Measurements from ENCODE around the gene NCAPG2.
A peak's percentile ranks its signal among the peaks of the same experiment; 100 is the strongest.

The NCAPG2 gene

DNA sequence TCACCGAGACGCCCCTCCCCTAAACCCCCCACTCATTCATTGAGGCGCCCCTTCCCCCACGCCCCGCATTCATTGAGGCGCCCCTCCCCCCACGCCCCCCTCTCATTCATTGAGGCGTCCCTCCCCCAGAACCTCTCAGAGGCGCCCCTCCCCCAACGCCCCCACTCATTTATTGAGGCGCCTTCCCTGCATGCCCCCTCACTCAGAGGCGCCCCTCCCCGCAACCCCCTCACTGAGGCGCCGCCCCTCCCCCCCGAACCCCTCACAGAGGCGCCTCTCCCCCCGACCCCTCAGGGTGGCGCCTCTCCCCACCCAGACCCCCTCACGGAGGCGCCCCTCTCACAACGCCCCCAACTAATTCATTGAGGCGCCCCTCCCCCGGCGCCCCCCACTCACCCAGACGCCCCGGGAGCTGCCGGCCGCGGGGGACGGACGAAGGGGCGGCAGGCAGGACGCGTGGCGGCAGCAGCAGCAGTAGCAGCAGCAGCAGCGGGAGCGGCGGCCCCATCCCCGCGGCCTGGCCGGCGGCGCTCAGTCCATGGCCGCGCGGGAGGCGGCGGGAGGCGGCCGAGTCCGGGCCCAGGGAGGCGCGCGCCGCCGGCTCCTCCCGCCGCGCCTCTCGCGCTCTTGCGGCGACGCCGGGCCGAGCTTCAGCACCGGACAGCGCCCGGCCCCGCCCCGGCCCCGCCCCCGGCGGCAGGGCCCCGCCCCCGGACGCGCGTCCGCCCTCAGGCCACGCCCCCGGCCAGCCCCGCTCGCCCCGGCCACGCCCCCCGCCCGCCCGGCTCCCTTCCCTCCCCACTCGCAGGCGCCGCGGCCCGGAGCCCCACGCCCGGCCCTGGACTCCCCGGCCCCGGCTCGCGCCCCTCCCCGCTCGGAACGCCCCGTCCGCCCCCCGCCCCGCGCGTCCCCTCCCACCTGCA is 117.2 kb downstream of the NCAPG2 start, which contains the start of gene PTPRN2:
TSS of gene PTPRN2 (minus strand) at position 662 of the 923 bp plus-strand sequence.
- TF ChIP-seq, protein P1, sequence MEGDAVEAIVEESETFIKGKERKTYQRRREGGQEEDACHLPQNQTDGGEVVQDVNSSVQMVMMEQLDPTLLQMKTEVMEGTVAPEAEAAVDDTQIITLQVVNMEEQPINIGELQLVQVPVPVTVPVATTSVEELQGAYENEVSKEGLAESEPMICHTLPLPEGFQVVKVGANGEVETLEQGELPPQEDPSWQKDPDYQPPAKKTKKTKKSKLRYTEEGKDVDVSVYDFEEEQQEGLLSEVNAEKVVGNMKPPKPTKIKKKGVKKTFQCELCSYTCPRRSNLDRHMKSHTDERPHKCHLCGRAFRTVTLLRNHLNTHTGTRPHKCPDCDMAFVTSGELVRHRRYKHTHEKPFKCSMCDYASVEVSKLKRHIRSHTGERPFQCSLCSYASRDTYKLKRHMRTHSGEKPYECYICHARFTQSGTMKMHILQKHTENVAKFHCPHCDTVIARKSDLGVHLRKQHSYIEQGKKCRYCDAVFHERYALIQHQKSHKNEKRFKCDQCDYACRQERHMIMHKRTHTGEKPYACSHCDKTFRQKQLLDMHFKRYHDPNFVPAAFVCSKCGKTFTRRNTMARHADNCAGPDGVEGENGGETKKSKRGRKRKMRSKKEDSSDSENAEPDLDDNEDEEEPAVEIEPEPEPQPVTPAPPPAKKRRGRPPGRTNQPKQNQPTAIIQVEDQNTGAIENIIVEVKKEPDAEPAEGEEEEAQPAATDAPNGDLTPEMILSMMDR (IDR thresholded peaks at IDR 0.05; ENCODE audit: poor library complexity, severe bottlenecking), result no peak
- Histone ChIP-seq H3K9me3 (ENCODE audit: severe bottlenecking) (no peaks in the 10 kb centered on the region), H3K27me3 (ENCODE audit: insufficient read depth, poor library complexity, severe bottlenecking) (peaks cover 41% of the 10 kb centered on the region), H3K4me3 (ENCODE audit: severe bottlenecking) (peak within 1 kb of the TSS; percentile 22), H3K36me3 (ENCODE audit: low read depth) (no peaks in the 10 kb centered on the region), H3K27ac (ENCODE audit: poor library complexity, severe bottlenecking) (no peak within 1 kb of the TSS), H3K4me1 (ENCODE audit: insufficient read depth, poor library complexity, severe bottlenecking) (no peaks in the 10 kb centered on the region)
- peak; percentile 76 for ATAC-seq (ENCODE audit: low read depth)
- DNase-seq (ENCODE audit: low spot score), result no peak

DNA sequence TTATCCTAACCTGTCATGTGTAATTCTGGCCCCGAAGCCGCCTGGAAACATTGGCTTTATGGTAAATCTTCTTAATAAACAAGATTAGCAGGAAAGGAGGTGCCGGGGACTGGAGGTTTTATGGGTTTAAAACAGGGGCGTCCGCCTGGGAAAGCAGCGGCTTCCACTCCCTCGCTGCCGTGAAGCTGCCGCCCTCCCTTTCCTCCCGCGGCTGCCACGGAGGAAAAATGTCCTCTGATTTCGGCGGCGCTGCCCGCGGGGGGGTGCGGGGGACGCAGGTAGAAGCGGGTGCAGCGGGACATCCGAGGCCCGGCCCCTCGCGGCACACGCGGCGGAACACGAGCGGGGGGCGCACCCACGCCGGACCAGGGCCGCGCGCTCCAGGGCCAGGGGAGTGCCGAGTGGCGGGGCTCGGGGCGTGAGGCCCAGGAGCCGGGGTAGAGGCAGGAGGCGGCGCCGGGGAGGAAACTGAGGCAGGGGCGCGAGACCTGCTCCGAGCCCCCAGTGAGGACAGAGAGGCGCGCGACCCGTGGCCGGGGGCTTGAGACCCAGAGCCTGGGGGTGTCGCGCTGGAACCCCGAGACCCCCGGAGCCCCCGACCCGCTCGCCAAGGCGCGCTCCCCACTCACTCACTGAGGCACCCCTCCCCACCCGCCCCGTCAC is 118.0 kb downstream of the NCAPG2 start:
- TF ChIP-seq, protein P1 (IDR thresholded peaks at IDR 0.05; ENCODE audit: poor library complexity, severe bottlenecking), result no peak
- H3K4me1 ChIP-seq (ENCODE audit: insufficient read depth, poor library complexity, severe bottlenecking), result no peaks in the 10 kb centered on the region
- ATAC-seq (ENCODE audit: low read depth), result no peak
- no peak overlapping the region for H3K27ac ChIP-seq (ENCODE audit: poor library complexity, severe bottlenecking)
- no peak for DNase-seq (ENCODE audit: low spot score)
- no peaks in the 10 kb centered on the region for H3K9me3 ChIP-seq (ENCODE audit: severe bottlenecking)
- peaks cover 41% of the 10 kb centered on the region for H3K27me3 ChIP-seq (ENCODE audit: insufficient read depth, poor library complexity, severe bottlenecking)
- no peak overlapping the region for H3K4me3 ChIP-seq (ENCODE audit: severe bottlenecking)
- H3K36me3 ChIP-seq (ENCODE audit: low read depth), result no peaks in the 10 kb centered on the region

DNA sequence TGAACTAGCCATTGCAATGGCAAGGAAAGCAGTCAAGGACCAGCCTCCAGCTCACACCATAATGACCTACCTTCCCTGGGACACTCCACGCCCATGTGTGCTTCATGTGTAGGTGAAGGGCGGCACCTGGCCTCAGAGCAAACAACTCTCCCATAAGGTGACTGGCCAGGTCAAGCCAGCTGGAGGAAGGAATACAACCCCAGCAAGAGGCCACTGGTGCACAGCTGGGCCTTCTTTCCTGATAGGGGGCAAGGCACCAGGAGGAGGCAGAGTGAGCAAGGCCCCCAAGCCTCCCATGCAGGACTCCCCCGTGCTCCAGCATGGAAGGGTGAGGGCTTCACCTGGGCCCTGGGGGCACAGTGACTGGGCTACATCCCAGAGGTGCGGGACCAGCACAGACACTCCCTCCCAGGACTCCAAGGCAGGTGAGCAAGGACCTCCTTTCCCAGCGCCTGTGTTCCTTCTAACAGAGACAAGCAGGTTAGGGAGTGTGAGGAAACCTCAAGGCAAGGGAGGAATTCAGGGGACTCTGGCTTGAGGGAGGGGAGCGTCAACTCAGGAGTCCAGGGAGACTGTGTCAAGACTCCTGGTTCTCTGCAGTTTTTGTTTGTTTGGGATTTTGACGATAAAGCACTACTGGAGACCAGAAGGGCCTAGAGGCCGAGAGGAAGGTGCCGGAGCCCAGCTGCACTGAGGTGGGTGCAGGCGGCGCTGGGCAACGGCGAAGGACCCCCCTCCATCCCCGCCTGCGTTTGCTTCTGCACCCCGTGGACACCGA is 118.7 kb downstream of the NCAPG2 start:
- Histone ChIP-seq H3K4me3 (ENCODE audit: severe bottlenecking) (no peak overlapping the region), H3K27ac (ENCODE audit: poor library complexity, severe bottlenecking) (no peak overlapping the region), H3K36me3 (ENCODE audit: low read depth) (no peaks in the 10 kb centered on the region), H3K4me1 (ENCODE audit: insufficient read depth, poor library complexity, severe bottlenecking) (no peaks in the 10 kb centered on the region), H3K9me3 (ENCODE audit: severe bottlenecking) (no peaks in the 10 kb centered on the region), H3K27me3 (ENCODE audit: insufficient read depth, poor library complexity, severe bottlenecking) (peaks cover 41% of the 10 kb centered on the region)
- TF ChIP-seq, protein P1 (IDR thresholded peaks at IDR 0.05; ENCODE audit: poor library complexity, severe bottlenecking), result no peak
- ATAC-seq (ENCODE audit: low read depth), result no peak
- no peak for DNase-seq (ENCODE audit: low spot score)

DNA sequence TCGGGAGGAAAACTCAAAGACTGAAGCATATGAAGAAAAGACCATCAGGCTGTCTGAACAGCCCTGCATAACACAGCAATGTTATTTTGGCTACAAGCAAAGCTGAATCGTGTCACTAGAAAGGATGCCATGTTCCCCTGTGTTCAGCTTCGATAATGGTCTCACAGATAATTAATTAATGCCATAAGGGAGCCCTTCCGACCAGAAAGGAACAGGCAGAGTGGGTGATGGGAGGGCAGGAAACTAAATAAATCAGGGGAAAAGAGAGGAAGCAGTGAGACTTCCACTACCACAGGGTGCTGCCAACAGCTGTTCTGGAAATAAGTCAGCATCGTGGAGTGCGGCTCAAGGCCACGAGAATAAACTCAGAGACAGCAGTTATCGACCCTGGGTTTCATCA is 120.2 kb downstream of the NCAPG2 start:
- no peaks in the 10 kb centered on the region for H3K4me1 ChIP-seq (ENCODE audit: insufficient read depth, poor library complexity, severe bottlenecking)
- ATAC-seq (ENCODE audit: low read depth) (no peak), DNase-seq (ENCODE audit: low spot score) (no peak)
- H3K36me3 ChIP-seq (ENCODE audit: low read depth), result no peaks in the 10 kb centered on the region
- TF ChIP-seq, protein P1 (IDR thresholded peaks at IDR 0.05; ENCODE audit: poor library complexity, severe bottlenecking), result no peak
- H3K9me3 ChIP-seq (ENCODE audit: severe bottlenecking), result peaks cover 2% of the 10 kb centered on the region
- no peak overlapping the region for H3K27ac ChIP-seq (ENCODE audit: poor library complexity, severe bottlenecking)
- H3K27me3 ChIP-seq (ENCODE audit: insufficient read depth, poor library complexity, severe bottlenecking), result peaks cover 40% of the 10 kb centered on the region
- H3K4me3 ChIP-seq (ENCODE audit: severe bottlenecking), result no peak overlapping the region
